NB4 (cell line): ENCODE data around the gene IQCK.
"Not testable (repeated sequence)": the region's sequence is repeated elsewhere in the genome, so short reads cannot be mapped to it uniquely, and the experiment has no call there.

Experiments used
- DNase-seq: peaks from one replicate; pipeline ENCODE4 v3.0.0; 2010; ENCODE audit warnings: low read depth
- H3K4me3 ChIP-seq: one replicate; pipeline ENCODE4 v1.5.1; 2011; ENCODE audit warnings: mild to moderate bottlenecking, low read depth, low read length, moderate library complexity
- MYC ChIP-seq: IDR thresholded peaks from 2 replicates; pipeline ENCODE4 v1.6.1; 2011; ENCODE audit warnings: low read depth, low read length
- POLR2A ChIP-seq: IDR thresholded peaks from 2 replicates; pipeline ENCODE4 v1.6.1; 2011; ENCODE audit warnings: mild to moderate bottlenecking; ENCODE audit not compliant: insufficient read length; ENCODE audit errors: extremely low read depth
- TF ChIP-seq, protein P1 (sequence below): IDR thresholded peaks from 2 replicates; pipeline ENCODE4 v1.6.1; 2011; ENCODE audit warnings: low read depth, low read length
- TF ChIP-seq, protein P2 (sequence below): IDR thresholded peaks from one replicate; pipeline ENCODE4 v1.5.1; 2012; ENCODE audit warnings: low read depth, low read length

Gene IQCK

DNA sequence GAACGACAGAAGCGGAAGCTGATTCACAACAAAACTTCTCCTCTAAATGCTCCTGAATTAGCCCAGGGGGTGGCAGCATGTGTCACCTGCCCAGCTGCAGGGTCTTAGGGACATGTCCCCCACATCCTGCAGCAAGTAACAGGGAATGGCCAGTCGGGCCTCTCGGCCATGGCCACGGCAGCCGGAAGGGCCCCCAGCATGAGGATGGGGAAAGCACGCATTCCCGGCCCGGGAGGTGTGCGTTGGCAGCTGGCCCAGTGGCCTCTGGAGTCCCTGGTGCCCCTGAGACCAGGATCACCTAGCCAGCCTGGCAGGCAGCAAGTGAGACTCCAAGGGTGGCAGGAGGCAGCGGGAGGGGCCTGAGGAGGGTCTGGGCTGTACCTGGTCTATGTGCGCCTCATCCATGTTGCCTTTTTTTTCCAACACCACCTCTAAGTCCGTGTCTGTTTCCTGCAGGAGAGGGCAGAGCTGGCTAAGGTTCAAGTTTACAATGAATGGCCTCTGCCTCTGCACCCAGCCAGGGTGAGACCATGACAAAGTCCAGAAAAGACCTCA is 7.0 kb upstream of the IQCK start:
- no peak overlapping the region for H3K4me3 ChIP-seq
- no peak for DNase-seq
- TF ChIP-seq, protein P1, sequence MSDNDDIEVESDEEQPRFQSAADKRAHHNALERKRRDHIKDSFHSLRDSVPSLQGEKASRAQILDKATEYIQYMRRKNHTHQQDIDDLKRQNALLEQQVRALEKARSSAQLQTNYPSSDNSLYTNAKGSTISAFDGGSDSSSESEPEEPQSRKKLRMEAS, result no peak
- TF ChIP-seq, protein P2, sequence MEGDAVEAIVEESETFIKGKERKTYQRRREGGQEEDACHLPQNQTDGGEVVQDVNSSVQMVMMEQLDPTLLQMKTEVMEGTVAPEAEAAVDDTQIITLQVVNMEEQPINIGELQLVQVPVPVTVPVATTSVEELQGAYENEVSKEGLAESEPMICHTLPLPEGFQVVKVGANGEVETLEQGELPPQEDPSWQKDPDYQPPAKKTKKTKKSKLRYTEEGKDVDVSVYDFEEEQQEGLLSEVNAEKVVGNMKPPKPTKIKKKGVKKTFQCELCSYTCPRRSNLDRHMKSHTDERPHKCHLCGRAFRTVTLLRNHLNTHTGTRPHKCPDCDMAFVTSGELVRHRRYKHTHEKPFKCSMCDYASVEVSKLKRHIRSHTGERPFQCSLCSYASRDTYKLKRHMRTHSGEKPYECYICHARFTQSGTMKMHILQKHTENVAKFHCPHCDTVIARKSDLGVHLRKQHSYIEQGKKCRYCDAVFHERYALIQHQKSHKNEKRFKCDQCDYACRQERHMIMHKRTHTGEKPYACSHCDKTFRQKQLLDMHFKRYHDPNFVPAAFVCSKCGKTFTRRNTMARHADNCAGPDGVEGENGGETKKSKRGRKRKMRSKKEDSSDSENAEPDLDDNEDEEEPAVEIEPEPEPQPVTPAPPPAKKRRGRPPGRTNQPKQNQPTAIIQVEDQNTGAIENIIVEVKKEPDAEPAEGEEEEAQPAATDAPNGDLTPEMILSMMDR, result no peak
- TF ChIP-seq MYC (no peak), POLR2A (no peak)

- DNase-seq, result no peak
- TF ChIP-seq, protein P1, result no peak
- TF ChIP-seq MYC (no peak), POLR2A (no peak)
- TF ChIP-seq, protein P2, result no peak
- H3K4me3 ChIP-seq, result no peak overlapping the region
Measured at GRCh38 chr16:19711643-19712042, 6.4 kb upstream of the IQCK start.

- no peak for DNase-seq
- no peak overlapping the region for H3K4me3 ChIP-seq
- TF ChIP-seq, protein P1, result no peak
- TF ChIP-seq MYC, result no peak
Measured at GRCh38 chr16:19712418-19713058, 5.5 kb upstream of the IQCK start.

GRCh38 chr16:19713697-19714096 is 4.4 kb upstream of the IQCK start:
- DNase-seq, result no peak
- TF ChIP-seq, protein P2, result no peak
- TF ChIP-seq, protein P1, result no peak
- TF ChIP-seq POLR2A, result no peak
- TF ChIP-seq MYC, result no peak
- no peak overlapping the region for H3K4me3 ChIP-seq

- H3K4me3 ChIP-seq, result no peak overlapping the region
- no peak for DNase-seq
- TF ChIP-seq, protein P2, result no peak
- TF ChIP-seq POLR2A (no peak), MYC (no peak)
- TF ChIP-seq, protein P1, result no peak
Measured at GRCh38 chr16:19715566-19715965, 2.5 kb upstream of the IQCK start.

- peak overlapping the region; percentile 100 for H3K4me3 ChIP-seq
- TF ChIP-seq POLR2A (no peak), MYC (no peak)
- TF ChIP-seq, protein P2, result no peak
- TF ChIP-seq, protein P1, result no peak
- no peak for DNase-seq
Measured at GRCh38 chr16:19716183-19716582, 1.9 kb upstream of the IQCK start.

- peak overlapping the region; percentile 100 for H3K4me3 ChIP-seq
Measured at GRCh38 chr16:19716728-19717127, 1.3 kb upstream of the IQCK start.

More at GRCh38 chr16:19716728-19717127, 1.3 kb upstream of the IQCK start:
- DNase-seq, result not testable (repeated sequence)
